ENCODE results near the gene CAPZA1.

CAPZA1 gene

DNA sequence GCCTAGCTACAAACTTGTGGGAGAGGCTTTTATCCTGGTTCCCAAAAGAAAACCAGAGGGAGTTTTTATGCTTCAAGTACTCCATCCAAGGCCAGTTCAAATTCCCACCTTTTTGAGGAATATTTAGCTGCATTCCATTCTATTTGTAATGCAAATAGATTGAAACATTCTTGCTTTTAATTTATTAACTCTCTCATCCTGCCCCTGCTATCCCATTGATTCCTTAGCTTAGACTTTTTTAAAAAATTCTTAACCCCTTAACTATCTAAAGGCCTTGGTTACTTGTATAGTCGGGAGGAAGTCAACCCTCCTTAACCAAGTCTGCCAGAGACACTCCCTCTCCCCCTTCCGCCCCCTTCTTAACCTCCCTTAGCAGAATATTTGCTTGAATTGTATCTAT, 52.4 kb downstream of the CAPZA1 start:
- Histone ChIP-seq H3K4me1 (ENCODE audit: insufficient read depth, low read length) (peaks cover 34% of the 10 kb centered on the region), H3K4me3 (ENCODE audit: low read length) (peak overlapping the region; percentile 14; the same call in 1 of the 2 replicates), H3K9me3 (ENCODE audit: insufficient read depth, low read depth, low read length) (no peaks in the 10 kb centered on the region), H3K36me3 (ENCODE audit: insufficient read depth, low read depth, low read length) (peaks cover 43% of the 10 kb centered on the region), H3K27me3 (ENCODE audit: insufficient read depth, low read length) (peaks cover 14% of the 10 kb centered on the region), H3K27ac (ENCODE audit: low read length) (peak overlapping the region; percentile 52), H3K9ac (ENCODE audit: low read depth, low read length) (no peak overlapping the region)

DNA sequence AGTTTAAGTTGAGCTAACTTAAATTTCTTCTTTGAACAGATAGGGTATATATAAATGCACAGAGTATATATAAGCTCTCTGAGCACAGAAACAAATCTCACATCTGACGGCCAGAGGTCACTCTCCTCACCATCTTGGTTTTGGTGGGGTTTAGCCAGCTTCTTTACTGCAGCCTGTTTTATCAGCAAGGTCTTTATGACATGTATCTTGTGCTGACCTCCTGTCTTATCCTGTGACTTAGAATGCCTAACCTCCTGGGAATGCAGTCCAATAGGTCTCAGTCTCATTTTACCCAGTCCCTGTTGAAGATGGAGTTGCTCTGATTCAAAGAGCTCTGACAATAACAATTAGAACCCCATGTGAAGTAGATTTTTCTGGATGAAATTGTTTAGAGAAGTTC, 53.2 kb downstream of the CAPZA1 start:
- Histone ChIP-seq H3K4me3 (ENCODE audit: low read length) (no peak overlapping the region), H3K9ac (ENCODE audit: low read depth, low read length) (no peak overlapping the region), H3K27ac (ENCODE audit: low read length) (no peak overlapping the region), H3K36me3 (ENCODE audit: insufficient read depth, low read depth, low read length) (peaks cover 34% of the 10 kb centered on the region), H3K4me1 (ENCODE audit: insufficient read depth, low read length) (peaks cover 34% of the 10 kb centered on the region), H3K27me3 (ENCODE audit: insufficient read depth, low read length) (peaks cover 14% of the 10 kb centered on the region), H3K9me3 (ENCODE audit: insufficient read depth, low read depth, low read length) (no peaks in the 10 kb centered on the region)

DNA sequence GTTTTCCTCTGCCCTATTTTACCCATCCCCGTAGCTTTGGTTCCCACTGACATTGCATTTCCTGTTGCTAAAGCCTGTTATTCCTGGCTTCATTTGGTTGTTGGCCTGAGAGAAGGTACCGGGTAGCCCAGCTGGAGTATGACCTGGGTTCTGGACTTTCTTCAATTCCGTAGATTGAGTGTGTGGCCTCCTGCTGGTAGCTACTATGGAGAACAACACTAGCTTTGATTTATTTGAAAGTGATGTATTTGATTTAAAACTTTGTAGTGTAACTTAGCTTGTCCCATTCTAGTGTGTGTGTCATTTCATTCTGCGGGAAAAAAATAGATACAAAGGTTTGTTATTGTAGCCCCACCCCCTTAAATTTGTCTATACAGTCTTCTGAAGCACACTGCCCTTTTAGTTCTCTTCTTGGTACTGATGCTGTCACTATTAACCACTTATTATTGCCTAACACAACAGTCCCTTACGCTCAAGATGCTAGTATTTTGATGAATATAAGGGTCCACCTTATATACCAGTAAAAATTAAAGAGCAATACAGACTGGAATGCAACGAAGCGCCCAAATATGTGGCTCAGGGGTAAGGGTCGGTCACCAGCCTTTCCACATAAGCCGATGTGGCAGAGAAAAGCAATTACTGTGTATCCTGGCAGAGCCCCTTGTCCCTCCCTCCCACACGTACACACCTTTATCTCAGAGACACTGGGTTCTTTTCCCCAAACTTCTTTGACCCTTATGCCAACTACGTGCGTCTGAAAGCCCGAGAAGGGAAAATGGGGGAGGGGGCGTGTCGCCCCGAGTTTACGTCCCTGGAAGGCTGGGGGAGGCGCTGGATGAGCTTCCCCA, 54.2 kb downstream of the CAPZA1 start:
- Histone ChIP-seq H3K9ac (ENCODE audit: low read depth, low read length) (peak overlapping the region; percentile 86), H3K9me3 (ENCODE audit: insufficient read depth, low read depth, low read length) (no peaks in the 10 kb centered on the region), H3K4me1 (ENCODE audit: insufficient read depth, low read length) (peaks cover 34% of the 10 kb centered on the region), H3K27me3 (ENCODE audit: insufficient read depth, low read length) (peaks cover 14% of the 10 kb centered on the region), H3K4me3 (ENCODE audit: low read length) (peak overlapping the region; percentile 85), H3K27ac (ENCODE audit: low read length) (no peak overlapping the region), H3K36me3 (ENCODE audit: insufficient read depth, low read depth, low read length) (peaks cover 25% of the 10 kb centered on the region)

DNA sequence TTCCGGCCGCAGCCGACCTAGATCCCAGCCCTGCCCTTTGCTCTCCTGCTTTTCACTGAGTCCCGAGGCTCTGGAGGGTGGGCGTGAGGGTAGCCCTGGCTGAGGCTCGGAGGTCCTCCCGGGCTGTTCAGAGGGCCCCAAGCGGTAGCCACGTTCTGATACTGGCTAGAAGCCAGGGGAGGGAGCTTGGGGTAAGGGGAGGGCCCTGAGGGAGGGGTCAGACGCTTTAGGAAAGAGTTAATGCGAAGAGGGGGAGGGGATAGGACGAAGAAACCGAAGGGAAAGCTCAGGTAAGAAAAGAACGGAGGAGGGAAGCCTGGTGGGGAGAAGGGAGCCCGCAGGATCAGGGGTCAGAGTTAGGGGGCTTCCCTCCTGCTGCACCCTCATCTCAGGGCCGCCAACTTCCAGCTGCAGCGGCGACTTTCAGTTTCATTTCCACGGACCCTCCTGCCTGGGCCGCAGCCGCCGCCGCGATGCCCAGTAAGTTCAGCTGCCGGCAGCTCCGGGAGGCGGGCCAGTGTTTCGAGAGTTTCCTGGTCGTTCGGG, 54.9 kb downstream of the CAPZA1 start, which contains the start of gene MOV10:
Gene MOV10 (plus strand): TSS at position 220 of the 546 bp plus-strand sequence. CDS start 254 bp downstream, at position 474.
- peak within 1 kb of the TSS; percentile 60 for H3K27ac ChIP-seq (ENCODE audit: low read length)
- no peaks in the 10 kb centered on the region for H3K9me3 ChIP-seq (ENCODE audit: insufficient read depth, low read depth, low read length)
- H3K9ac ChIP-seq (ENCODE audit: low read depth, low read length): peak within 1 kb of the TSS; percentile 86
- peaks cover 34% of the 10 kb centered on the region for H3K4me1 ChIP-seq (ENCODE audit: insufficient read depth, low read length)
- peak within 1 kb of the TSS; percentile 85 for H3K4me3 ChIP-seq (ENCODE audit: low read length)
- H3K27me3 ChIP-seq (ENCODE audit: insufficient read depth, low read length): peaks cover 14% of the 10 kb centered on the region
- H3K36me3 ChIP-seq (ENCODE audit: insufficient read depth, low read depth, low read length): peaks cover 18% of the 10 kb centered on the region

DNA sequence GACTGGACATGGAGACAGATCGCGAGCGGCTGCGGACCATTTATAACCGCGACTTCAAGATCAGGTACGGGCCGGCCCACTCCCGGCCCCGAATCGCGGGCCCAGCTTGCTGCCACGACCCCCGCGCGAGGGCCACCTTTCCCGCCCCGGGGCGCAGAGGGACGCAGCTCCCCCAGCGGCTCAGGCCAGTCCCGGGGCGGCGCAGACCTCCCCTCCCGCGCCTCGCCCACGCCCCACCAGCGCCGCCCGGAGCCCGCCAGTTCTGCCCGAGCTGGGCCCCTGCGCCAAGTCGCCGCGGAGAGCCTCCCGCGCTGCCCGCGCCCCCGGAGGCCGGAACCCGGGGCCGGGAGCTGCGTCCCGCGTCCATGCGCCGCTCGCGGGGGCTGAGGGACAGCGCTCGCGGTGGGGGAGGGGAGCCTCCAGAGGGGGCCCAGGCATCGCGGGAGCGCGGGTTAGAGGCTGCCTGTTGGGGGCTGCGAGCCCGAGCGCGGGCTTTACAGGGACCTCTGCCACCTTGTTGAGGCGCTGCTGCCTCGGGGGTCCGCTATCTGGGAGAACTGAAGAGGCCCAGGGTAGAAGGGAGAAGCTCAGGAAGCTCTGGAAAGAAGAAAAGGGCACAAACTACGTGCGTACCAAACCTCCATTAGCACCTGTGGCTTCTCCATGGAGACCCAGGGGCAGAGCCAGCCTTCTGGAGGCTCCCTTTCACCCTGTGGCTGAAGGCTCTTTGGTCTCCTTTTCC, 55.5 kb downstream of the CAPZA1 start:
- Histone ChIP-seq H3K4me3 (ENCODE audit: low read length) (peak overlapping the region; percentile 85), H3K9me3 (ENCODE audit: insufficient read depth, low read depth, low read length) (no peaks in the 10 kb centered on the region), H3K27ac (ENCODE audit: low read length) (peak overlapping the region; percentile 60), H3K27me3 (ENCODE audit: insufficient read depth, low read length) (peaks cover 14% of the 10 kb centered on the region), H3K36me3 (ENCODE audit: insufficient read depth, low read depth, low read length) (peaks cover 12% of the 10 kb centered on the region), H3K4me1 (ENCODE audit: insufficient read depth, low read length) (peaks cover 34% of the 10 kb centered on the region), H3K9ac (ENCODE audit: low read depth, low read length) (peak overlapping the region; percentile 86)

DNA sequence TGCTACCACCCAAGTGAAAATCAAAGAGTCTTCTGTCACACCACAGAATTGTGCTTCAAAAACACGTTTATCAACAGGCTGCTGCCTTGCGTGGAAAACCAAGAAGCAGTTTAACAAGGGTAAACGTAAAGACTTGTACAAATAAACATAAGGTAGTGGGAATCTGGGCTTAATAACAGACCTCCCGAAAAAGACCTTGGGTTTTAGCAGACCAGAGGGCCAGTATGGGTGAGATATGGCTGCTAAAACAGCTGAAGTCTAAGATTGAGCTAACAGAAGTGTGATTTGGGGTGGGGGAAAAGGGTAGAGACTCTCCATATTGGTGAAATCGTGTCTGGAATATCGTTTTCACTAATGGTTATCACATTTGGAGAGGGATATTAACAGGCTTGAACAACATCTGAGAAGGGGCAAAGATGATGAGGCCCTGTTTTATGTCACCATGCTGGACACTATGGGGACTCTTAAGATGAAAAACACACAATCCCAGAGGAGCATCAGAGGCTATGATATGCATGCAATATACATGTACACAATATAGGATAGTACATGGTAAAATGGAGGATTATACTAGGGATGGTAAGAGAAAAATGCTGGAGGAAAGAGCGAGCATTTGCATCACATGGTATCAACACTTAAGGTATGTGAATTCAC, 56.2 kb downstream of the CAPZA1 start:
- Histone ChIP-seq H3K4me3 (ENCODE audit: low read length) (peak overlapping the region; percentile 85), H3K9me3 (ENCODE audit: insufficient read depth, low read depth, low read length) (no peaks in the 10 kb centered on the region), H3K4me1 (ENCODE audit: insufficient read depth, low read length) (peaks cover 34% of the 10 kb centered on the region), H3K36me3 (ENCODE audit: insufficient read depth, low read depth, low read length) (peaks cover 5% of the 10 kb centered on the region), H3K9ac (ENCODE audit: low read depth, low read length) (peak overlapping the region; percentile 86), H3K27ac (ENCODE audit: low read length) (no peak overlapping the region), H3K27me3 (ENCODE audit: insufficient read depth, low read length) (peaks cover 14% of the 10 kb centered on the region)

DNA sequence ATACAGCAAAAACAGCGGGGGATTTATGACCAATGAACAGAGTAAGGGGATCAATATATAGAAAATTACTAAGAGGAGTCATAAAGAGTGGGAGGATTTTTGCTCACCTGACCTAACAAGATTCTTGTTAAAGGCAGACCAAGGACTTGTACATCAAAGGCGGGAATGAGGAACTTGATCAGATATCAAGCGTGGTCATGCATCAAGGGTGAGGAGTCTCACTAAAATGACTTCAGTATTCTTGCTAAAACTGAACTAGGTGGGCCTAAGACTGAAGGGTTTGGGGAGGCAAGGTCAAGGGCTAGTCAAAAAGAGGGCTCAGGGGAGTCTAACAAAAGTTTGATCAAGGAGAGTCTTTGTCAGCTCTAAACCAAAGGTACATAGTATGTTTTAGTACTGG, 56.9 kb downstream of the CAPZA1 start:
- H3K9me3 ChIP-seq (ENCODE audit: insufficient read depth, low read depth, low read length): no peaks in the 10 kb centered on the region
- peaks cover 14% of the 10 kb centered on the region for H3K27me3 ChIP-seq (ENCODE audit: insufficient read depth, low read length)
- H3K4me1 ChIP-seq (ENCODE audit: insufficient read depth, low read length): peaks cover 28% of the 10 kb centered on the region
- no peak overlapping the region for H3K9ac ChIP-seq (ENCODE audit: low read depth, low read length)
- H3K36me3 ChIP-seq (ENCODE audit: insufficient read depth, low read depth, low read length): no peaks in the 10 kb centered on the region; the same call in 1 of the 2 replicates
- no peak overlapping the region for H3K27ac ChIP-seq (ENCODE audit: low read length)
- H3K4me3 ChIP-seq (ENCODE audit: low read length): no peak overlapping the region

DNA sequence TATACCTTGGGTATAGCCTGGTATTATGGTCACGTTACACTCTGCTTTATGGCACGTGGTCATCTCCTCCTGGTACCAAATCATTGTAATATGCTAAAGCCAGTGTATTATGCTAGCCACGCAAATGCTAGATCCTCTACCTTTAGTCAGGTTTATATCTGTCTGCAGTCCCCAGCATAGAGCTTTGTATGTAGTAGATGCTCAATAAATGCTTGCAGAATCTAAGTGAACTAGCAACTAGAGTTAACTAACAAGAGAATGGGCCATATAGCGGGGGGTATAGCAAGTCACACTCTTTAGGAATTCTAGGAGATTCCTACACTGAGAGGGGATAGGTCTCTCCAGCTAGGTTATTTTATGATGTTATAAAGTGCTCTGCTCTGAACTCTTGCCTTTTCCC, 57.9 kb downstream of the CAPZA1 start:
- no peak overlapping the region for H3K9ac ChIP-seq (ENCODE audit: low read depth, low read length)
- H3K27ac ChIP-seq (ENCODE audit: low read length): no peak overlapping the region
- H3K4me1 ChIP-seq (ENCODE audit: insufficient read depth, low read length): peaks cover 20% of the 10 kb centered on the region
- no peaks in the 10 kb centered on the region for H3K9me3 ChIP-seq (ENCODE audit: insufficient read depth, low read depth, low read length)
- peaks cover 14% of the 10 kb centered on the region for H3K27me3 ChIP-seq (ENCODE audit: insufficient read depth, low read length)
- no peaks in the 10 kb centered on the region for H3K36me3 ChIP-seq (ENCODE audit: insufficient read depth, low read depth, low read length)
- no peak overlapping the region for H3K4me3 ChIP-seq (ENCODE audit: low read length)

DNA sequence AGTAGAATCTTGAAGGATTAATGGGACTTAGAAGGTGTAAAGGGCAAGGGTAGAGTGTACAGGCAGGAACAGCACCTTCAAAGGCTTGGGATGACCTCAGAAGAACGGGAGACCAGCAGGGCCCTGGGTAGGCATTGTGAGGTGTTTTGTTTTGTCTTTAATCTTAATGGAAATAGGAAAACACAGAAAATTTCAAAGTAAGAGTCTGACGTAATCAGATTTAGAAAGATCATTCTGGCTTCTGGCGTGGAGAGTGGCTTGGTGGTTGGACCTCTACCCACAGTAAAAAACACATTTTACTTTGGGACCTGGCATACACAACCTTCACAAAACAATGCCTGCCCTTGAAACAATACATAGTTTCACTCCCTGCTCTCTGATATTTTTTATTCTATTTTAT, 59.0 kb downstream of the CAPZA1 start:
- H3K9me3 ChIP-seq (ENCODE audit: insufficient read depth, low read depth, low read length): no peaks in the 10 kb centered on the region
- H3K4me3 ChIP-seq (ENCODE audit: low read length): no peak overlapping the region
- no peak overlapping the region for H3K9ac ChIP-seq (ENCODE audit: low read depth, low read length)
- no peak overlapping the region for H3K27ac ChIP-seq (ENCODE audit: low read length)
- peaks cover 11% of the 10 kb centered on the region; the same call in 1 of the 2 replicates for H3K4me1 ChIP-seq (ENCODE audit: insufficient read depth, low read length)
- peaks cover 14% of the 10 kb centered on the region for H3K27me3 ChIP-seq (ENCODE audit: insufficient read depth, low read length)
- H3K36me3 ChIP-seq (ENCODE audit: insufficient read depth, low read depth, low read length): no peaks in the 10 kb centered on the region

DNA sequence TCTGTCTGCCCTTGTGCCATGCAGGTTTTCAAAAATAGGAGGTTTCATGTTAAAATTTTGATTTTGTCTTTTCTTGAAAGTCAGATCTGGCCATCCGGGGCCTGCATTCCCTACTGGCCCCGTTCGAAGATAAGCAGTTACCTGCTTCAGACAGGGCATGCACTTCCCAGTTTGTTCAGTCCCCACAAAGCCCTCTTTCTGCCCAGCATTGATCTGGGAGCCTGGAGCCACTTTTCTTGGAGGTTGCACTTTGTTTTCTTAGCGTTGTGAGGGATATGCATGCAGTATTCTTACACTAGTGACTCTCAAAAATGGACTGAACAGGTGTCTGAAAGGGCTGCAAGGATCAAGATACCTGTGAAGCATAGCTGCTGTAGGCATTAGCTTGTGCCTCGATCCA, 66.3 kb downstream of the CAPZA1 start:
- Histone ChIP-seq H3K27me3 (ENCODE audit: insufficient read depth, low read length) (no peaks in the 10 kb centered on the region), H3K4me3 (ENCODE audit: low read length) (no peak overlapping the region), H3K9ac (ENCODE audit: low read depth, low read length) (no peak overlapping the region), H3K27ac (ENCODE audit: low read length) (no peak overlapping the region), H3K36me3 (ENCODE audit: insufficient read depth, low read depth, low read length) (peaks cover 12% of the 10 kb centered on the region), H3K4me1 (ENCODE audit: insufficient read depth, low read length) (peaks cover 5% of the 10 kb centered on the region; the same call in 1 of the 2 replicates), H3K9me3 (ENCODE audit: insufficient read depth, low read depth, low read length) (no peaks in the 10 kb centered on the region)

DNA sequence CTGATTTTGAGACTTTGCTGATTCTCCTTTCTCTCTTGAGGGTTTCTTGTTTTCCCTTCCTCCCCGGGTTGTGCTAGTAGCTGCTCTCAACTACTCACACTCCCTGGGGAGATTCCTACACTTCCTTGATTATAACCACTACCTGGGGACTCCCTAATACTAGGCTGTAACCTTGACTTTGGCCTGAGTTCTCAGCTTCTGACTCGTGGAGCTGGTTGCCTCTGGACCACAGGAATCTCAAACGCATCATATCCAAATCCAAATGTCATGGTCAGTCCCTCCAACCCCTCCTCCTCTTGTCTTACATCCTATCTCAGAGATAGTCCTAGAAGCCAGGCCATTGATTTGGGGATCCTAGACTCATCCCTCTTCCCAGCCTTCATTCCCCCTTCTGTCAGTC, 66.8 kb downstream of the CAPZA1 start:
- Histone ChIP-seq H3K9ac (ENCODE audit: low read depth, low read length) (no peak overlapping the region), H3K27ac (ENCODE audit: low read length) (no peak overlapping the region), H3K9me3 (ENCODE audit: insufficient read depth, low read depth, low read length) (no peaks in the 10 kb centered on the region), H3K4me3 (ENCODE audit: low read length) (no peak overlapping the region), H3K4me1 (ENCODE audit: insufficient read depth, low read length) (peaks cover 5% of the 10 kb centered on the region; the same call in 1 of the 2 replicates), H3K27me3 (ENCODE audit: insufficient read depth, low read length) (no peaks in the 10 kb centered on the region), H3K36me3 (ENCODE audit: insufficient read depth, low read depth, low read length) (peaks cover 17% of the 10 kb centered on the region)
